GM12891 (cell line): ENCODE data around the gene CGB1. TPM values are rescaled to one million over a fixed set of nuclear protein-coding genes. Genes with fewer than 3 reads are reported as not detected.
"Not testable (repeated sequence)": the region's sequence is repeated elsewhere in the genome, so short reads cannot be mapped to it uniquely, and the experiment has no call there.

Source experiments
- DNase-seq: peaks from one replicate; pipeline ENCODE4 v3.0.0; 2011; ENCODE audit warnings: low spot score; ENCODE audit not compliant: insufficient read length
- FAIRE-seq: peaks from 2 replicates; lab custom pipeline; 2011; peaks lifted over from hg19 to GRCh38; lab: Jason Lieb, UNC
- PAX5 ChIP-seq: IDR thresholded peaks from 2 replicates; pipeline ENCODE4 v1.6.1; 2011; ENCODE audit warnings: low read length, moderate library complexity, mild to moderate bottlenecking; ENCODE audit not compliant: insufficient read depth, severe bottlenecking
- POLR2A ChIP-seq: IDR thresholded peaks from 2 replicates; pipeline ENCODE4 v1.6.1; 2011; ENCODE audit warnings: low read depth, low read length, control low read depth
- POLR2AphosphoS5 ChIP-seq: IDR thresholded peaks from 2 replicates; pipeline ENCODE4 v1.6.1; 2011; ENCODE audit warnings: low read depth, low read length, control low read depth
- POU2F2 ChIP-seq: IDR thresholded peaks from 2 replicates; pipeline ENCODE4 v1.6.1; 2011; ENCODE audit warnings: low read depth, mild to moderate bottlenecking, control low read depth, low read length, moderate library complexity
- SPI1 ChIP-seq: IDR thresholded peaks from 2 replicates; pipeline ENCODE4 v1.6.1; 2011; ENCODE audit warnings: low read depth, low read length, control low read depth
- TAF1 ChIP-seq: IDR thresholded peaks from 2 replicates; pipeline ENCODE4 v1.6.1; 2011; ENCODE audit warnings: low read depth, low read length, control low read depth
- polyA plus RNA-seq: library from polyadenylated mRNA; unstranded; fragments of >200 nt; gene quantifications from one replicate; pipeline ENCODE4 v1.2.1, GENCODE V29; 2012; ENCODE audit warnings: low read depth, missing spikeins, inconsistent platforms; ENCODE audit not compliant: missing spikeins

Gene CGB1
- not detected for polyA plus RNA-seq

DNA sequence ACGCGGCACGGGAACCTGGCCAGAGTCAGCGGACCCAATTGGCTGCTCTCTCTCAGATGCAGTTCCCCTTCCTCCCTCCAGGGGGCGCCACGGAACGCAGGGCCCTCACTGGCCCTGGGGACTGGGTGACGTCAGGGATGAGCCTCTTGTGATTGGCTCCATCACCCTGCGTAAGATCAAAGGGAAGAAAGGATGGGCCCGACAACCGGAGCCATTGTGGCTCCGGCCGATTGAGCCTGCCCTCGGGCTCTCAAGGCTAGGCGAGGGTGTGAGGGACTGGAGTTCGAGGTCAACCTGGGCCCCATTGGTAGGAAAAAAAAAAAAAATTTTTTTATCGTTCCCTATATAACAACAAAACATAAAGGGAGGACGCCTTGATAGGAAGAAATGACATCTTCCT is at the start of gene CGB1:
CGB1 (minus strand) TSS at position 81 of the 400 bp plus-strand sequence. CDS start 184 bp downstream, outside the sequence.
- not testable (repeated sequence) for FAIRE-seq, DNase-seq

DNA sequence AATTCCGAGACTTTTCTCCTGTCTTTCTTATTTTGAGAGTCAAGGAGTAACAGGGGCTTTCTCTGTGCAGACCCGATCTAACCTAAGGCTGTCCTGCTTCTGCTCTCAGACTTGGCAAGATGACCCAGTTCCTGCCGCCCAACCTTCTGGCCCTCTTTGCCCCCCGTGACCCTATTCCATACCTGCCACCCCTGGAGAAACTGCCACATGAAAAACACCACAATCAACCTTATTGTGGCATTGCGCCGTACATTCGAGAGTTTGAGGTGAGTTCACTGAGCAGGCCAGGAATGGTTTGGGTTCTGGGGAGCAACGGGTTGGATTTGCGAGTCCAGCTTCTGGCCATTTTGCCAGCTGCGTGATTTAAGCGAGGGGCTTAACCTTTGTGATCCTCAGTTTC is 49.6 kb upstream of the CGB1 start:
- TF ChIP-seq POU2F2 (no peak), POLR2AphosphoS5 (no peak), POLR2A (no peak)
- DNase-seq (no peak), FAIRE-seq (no peak)

DNA sequence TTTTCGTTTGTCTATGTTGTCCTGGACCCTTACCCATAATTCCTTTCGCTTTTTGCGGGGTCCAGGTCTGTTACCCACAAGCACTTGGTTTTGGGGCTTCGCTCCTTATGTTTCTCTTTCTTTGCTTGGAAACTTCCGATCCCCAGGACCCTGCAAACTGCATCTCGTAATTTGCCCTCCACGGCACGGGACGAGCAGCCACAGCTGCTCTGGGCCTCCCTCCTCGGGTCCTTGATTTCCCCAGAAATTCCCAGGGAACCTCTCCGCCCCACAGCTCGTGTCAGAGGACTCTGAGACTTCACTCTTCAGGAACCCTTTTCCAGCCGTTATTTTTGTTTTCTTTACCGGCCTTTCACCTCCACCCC is 49.2 kb upstream of the CGB1 start:
- no peak for DNase-seq
- TF ChIP-seq TAF1 (no peak), PAX5 (no peak), POU2F2 (no peak), SPI1 (no peak), POLR2A (no peak), POLR2AphosphoS5 (no peak)
- no peak for FAIRE-seq

GRCh38 chr19:49085020-49085867 is 48.5 kb upstream of the CGB1 start, which contains the start of gene SNRNP70:
SNRNP70 (plus strand) TSS chr19:49085451; CDS start chr19:49086415, 964 bp downstream.
- peak; percentile 97 for TF ChIP-seq TAF1
- peak; percentile 95 for TF ChIP-seq POLR2A
- peak; percentile 68 for TF ChIP-seq POU2F2
- peak; percentile 57 for TF ChIP-seq PAX5
- TF ChIP-seq SPI1, result 0 out of 2 replicates have a peak, but pooled peaks have one; percentile 9
- TF ChIP-seq POLR2AphosphoS5, result peak; percentile 95
- FAIRE-seq (peak; percentile 99), DNase-seq (peak; percentile 99)

DNA sequence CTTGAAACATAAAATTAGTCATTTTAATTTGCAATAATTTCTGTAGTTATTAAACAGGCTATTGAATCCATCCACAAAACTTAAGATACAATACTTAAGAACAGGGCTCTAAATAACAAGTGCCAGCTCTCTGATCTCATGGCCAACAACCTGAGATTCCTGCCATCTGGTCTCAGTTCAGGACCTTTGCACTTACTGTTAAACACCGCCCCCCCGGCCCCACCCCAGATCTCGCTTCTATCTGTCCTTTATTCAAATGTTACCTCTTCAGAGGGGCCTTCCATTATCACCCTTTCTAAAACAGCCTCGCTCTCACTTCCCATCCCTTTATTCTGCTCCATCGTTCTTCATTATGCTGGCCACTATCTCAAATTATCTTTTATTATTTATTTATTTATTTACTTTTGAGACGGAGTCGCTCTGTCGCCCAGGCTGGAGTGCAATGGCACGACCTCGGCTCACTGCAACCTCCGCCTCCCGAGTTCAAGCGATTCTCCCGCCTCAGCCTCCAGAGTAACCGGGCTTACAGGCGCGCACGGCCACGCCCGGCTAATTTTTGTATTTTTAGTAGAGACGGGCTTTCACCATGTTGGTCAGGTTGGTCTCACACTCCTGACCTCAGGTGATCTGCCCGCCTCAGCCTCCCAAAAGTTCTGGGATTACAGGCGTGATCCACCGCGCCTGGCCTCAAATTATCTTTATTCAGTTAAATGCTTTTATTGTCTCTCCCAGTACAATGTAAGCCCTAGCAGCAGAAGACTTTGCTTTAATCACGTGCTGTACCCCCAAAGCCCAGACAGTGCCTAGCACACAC is 47.7 kb upstream of the CGB1 start:
- DNase-seq, result no peak
- TF ChIP-seq POLR2AphosphoS5 (no peak), PAX5 (no peak), TAF1 (no peak), POU2F2 (no peak), SPI1 (no peak), POLR2A (no peak)

DNA sequence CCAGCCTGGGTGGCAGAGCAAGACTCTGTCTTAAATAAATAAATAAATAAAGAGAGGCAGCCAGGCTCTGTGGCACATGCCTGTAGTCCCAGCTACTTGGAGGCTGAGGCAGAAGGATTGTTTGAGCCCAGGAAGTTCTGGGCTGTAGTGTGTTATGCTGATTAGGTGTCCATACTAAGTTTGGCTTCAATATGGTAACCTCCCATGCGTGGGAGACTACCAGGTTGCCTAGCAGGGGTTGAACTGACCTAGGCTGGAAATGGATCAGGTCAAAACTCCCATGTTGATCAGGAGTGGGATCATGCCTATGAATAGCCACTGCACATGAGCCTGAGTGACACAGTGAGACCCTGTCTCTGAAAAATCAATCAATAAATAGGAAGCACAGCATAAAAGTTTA is 44.6 kb upstream of the CGB1 start:
- DNase-seq (no peak), FAIRE-seq (no peak)
- TF ChIP-seq POU2F2 (no peak), POLR2AphosphoS5 (no peak), PAX5 (no peak), POLR2A (no peak), TAF1 (no peak), SPI1 (no peak)

More for the DNA sequence above, 47.7 kb upstream of the CGB1 start:
- no peak for FAIRE-seq

DNA sequence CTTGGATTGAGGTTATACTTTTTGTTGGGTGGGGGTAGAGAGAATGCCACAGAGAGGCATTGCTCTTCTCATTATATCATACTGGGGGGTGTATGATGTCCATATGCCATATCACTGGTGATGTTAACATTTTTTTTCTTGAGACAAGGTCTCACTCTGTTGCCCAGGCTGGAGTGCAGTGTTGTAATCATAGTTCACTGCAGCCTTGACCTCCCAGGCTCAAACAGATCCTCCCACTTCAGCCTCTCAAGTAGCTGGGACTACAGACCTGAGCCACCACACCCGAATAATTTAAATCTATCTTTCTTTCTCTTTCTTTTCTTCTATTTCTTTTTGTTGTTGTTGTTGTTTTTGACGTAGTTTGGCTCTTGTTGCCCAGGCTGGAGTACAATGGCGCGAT is 43.7 kb upstream of the CGB1 start:
- FAIRE-seq (no peak), DNase-seq (no peak)
- no peak for TF ChIP-seq POLR2A
- TF ChIP-seq POU2F2, result no peak
- TF ChIP-seq TAF1, result no peak
- TF ChIP-seq PAX5, result no peak
- no peak for TF ChIP-seq SPI1
- no peak for TF ChIP-seq POLR2AphosphoS5

- not testable (repeated sequence) for DNase-seq
- peak; percentile 9 for FAIRE-seq
Observed at GRCh38 chr19:49074869-49075268, 38.2 kb upstream of the CGB1 start.

GRCh38 chr19:49073514-49074378 is 37.1 kb upstream of the CGB1 start:
- FAIRE-seq, result no peak
- DNase-seq, result no peak
- TF ChIP-seq POLR2A, result no peak
- no peak for TF ChIP-seq SPI1
